HG02571 (cell line): ENCODE measurements around the gene RBP3.

Source experiments
- ATAC-seq: cut with Tn5 transposase; IDR thresholded peaks from one replicate; pipeline ENCODE4 v1.9.1; 2021; ENCODE audit warnings: mild to moderate bottlenecking, moderate library complexity; ENCODE audit not compliant: unreplicated experiment

The RBP3 gene

GRCh38 chr10:47318706-47319105 is 29.5 kb upstream of the RBP3 start:
- no peak for ATAC-seq

- no peak for ATAC-seq
Observed at GRCh38 chr10:47319784-47320183, 28.4 kb upstream of the RBP3 start.

GRCh38 chr10:47320812-47321211 is 27.4 kb upstream of the RBP3 start:
- ATAC-seq, result no peak

GRCh38 chr10:47321521-47322195 is 26.5 kb upstream of the RBP3 start:
- ATAC-seq, result no peak

- no peak for ATAC-seq
Observed at GRCh38 chr10:47322300-47323061, 25.7 kb upstream of the RBP3 start, which contains the start of gene GDF2. Gene GDF2 (plus strand): TSS chr10:47322454. CDS start chr10:47322669, 215 bp downstream.

- no peak for ATAC-seq
Observed at GRCh38 chr10:47323087-47323486, 25.1 kb upstream of the RBP3 start.

- ATAC-seq, result no peak
Observed at GRCh38 chr10:47323636-47324296, 24.4 kb upstream of the RBP3 start.

GRCh38 chr10:47325303-47326291 is 22.6 kb upstream of the RBP3 start:
- ATAC-seq, result no peak

GRCh38 chr10:47326306-47326926 is 21.7 kb upstream of the RBP3 start:
- ATAC-seq, result no peak

- ATAC-seq, result no peak
Observed at GRCh38 chr10:47326927-47327330, 21.2 kb upstream of the RBP3 start.

GRCh38 chr10:47329855-47330254 is 18.3 kb upstream of the RBP3 start:
- ATAC-seq, result no peak

- ATAC-seq, result no peak
Observed at GRCh38 chr10:47330366-47330765, 17.8 kb upstream of the RBP3 start.

- no peak for ATAC-seq
Observed at GRCh38 chr10:47330804-47331203, 17.4 kb upstream of the RBP3 start.

GRCh38 chr10:47331491-47331890 is 16.7 kb upstream of the RBP3 start:
- ATAC-seq, result no peak

- no peak for ATAC-seq
Observed at GRCh38 chr10:47331954-47332353, 16.2 kb upstream of the RBP3 start.

GRCh38 chr10:47332371-47332770 is 15.8 kb upstream of the RBP3 start:
- ATAC-seq, result no peak

- ATAC-seq, result no peak
Observed at GRCh38 chr10:47332946-47333345, 15.2 kb upstream of the RBP3 start.

GRCh38 chr10:47333532-47333931 is 14.6 kb upstream of the RBP3 start:
- no peak for ATAC-seq

GRCh38 chr10:47334466-47335295 is 13.5 kb upstream of the RBP3 start:
- no peak for ATAC-seq
